ENCODE data around the gene ULBP2.

DNA sequence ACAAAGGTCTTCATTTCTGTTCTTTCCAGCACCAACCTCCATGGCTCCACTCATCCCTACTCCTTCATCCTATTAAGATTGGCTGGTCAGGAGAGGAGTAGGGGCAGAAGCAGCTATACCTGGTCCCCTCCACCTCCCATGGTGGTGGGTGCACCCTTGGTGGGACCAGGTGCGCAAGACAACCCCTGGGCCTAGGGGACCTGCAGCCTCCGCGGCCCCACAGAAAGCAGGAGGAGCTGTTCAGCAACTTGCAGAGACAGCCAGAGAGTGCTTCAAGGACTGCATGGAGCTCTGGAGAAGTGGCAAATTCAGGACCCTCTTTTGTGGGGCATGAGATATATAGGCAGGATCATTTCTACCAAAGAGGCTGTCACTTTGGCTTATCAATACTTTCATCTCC, 9.8 kb downstream of the ULBP2 start:
- TF ChIP-seq CTCF (conservative IDR thresholded peaks at IDR 0.05 in 1 of 2, IDR thresholded peaks at IDR 0.05 in 1 of 2; ENCODE audit: extremely low read depth in 1 of 2, insufficient read depth in 1 of 2, low read depth in 1 of 2, low read length in 2 of 2) (no peak), EZH2 (IDR thresholded peaks at IDR 0.05; ENCODE audit: borderline replicate concordance, low read length) (no peak)
